GM21367 (cell line): ENCODE data around the gene CFAP251.
"Not testable (repeated sequence)": the region's sequence is repeated elsewhere in the genome, so short reads cannot be mapped to it uniquely, and the experiment has no call there.

Experiments used
- ATAC-seq: cut with Tn5 transposase; IDR thresholded peaks from one replicate; pipeline ENCODE4 v1.9.1; 2021; ENCODE audit not compliant: unreplicated experiment

The CFAP251 gene

GRCh38 chr12:121974026-121974985 lies 55.9 kb downstream of the CFAP251 start:
- ATAC-seq = no peak

GRCh38 chr12:121975021-121975420 lies 56.6 kb downstream of the CFAP251 start:
- no peak for ATAC-seq

- no peak for ATAC-seq
Observed at GRCh38 chr12:121976950-121977349, 58.6 kb downstream of the CFAP251 start.

- no peak for ATAC-seq
Observed at GRCh38 chr12:121980191-121980891, 61.9 kb downstream of the CFAP251 start.

GRCh38 chr12:121980892-121981272 lies 62.5 kb downstream of the CFAP251 start:
- ATAC-seq = no peak

GRCh38 chr12:121981456-121981855 lies 63.1 kb downstream of the CFAP251 start:
- no peak for ATAC-seq

GRCh38 chr12:121982950-121983349 lies 64.6 kb downstream of the CFAP251 start:
- ATAC-seq = no peak

GRCh38 chr12:121983536-121984210 lies 65.3 kb downstream of the CFAP251 start:
- ATAC-seq = no peak

GRCh38 chr12:121986489-121987245 lies 68.3 kb downstream of the CFAP251 start:
- no peak for ATAC-seq

GRCh38 chr12:121988519-121988918 lies 70.1 kb downstream of the CFAP251 start:
- not testable (repeated sequence) for ATAC-seq

GRCh38 chr12:121989276-121990113 lies 71.1 kb downstream of the CFAP251 start:
- ATAC-seq = no peak

GRCh38 chr12:121990114-121990647 lies 71.8 kb downstream of the CFAP251 start:
- ATAC-seq = no peak

- ATAC-seq = no peak
Observed at GRCh38 chr12:121990692-121991603, 72.6 kb downstream of the CFAP251 start.

- peak; percentile 66 for ATAC-seq
Observed at GRCh38 chr12:121992059-121992879, 73.9 kb downstream of the CFAP251 start.

- no peak for ATAC-seq
Observed at GRCh38 chr12:121996050-121996944, 77.9 kb downstream of the CFAP251 start.

GRCh38 chr12:121996945-121997612 lies 78.7 kb downstream of the CFAP251 start:
- no peak for ATAC-seq
